Breast epithelium (tissue), 4 donors: ENCODE data around the gene ZNF22. TPM values are rescaled to one million over a fixed set of nuclear protein-coding genes. Genes with fewer than 3 reads are reported as not detected.

ENCODE experiments used
- DNase-seq, 2 donors: peaks; one replicate each; pipeline ENCODE4 v3.0.0-alpha.2; 2019; ENCODE audit warnings: low spot score in 2 of 2
- H3K27ac ChIP-seq, 2 donors: fragments of 200-600 bp; sonication (generic) in 1 of 2; one replicate each; pipeline ENCODE4 v1.5.1; 2016 to 2019; ENCODE audit warnings: mild to moderate bottlenecking in 1 of 2
- H3K27me3 ChIP-seq, 2 donors: fragments of 200-600 bp; sonication (generic) in 1 of 2; one replicate each; pipeline versions ENCODE4 v1.5.1 to v1.6.0; 2017 to 2019; ENCODE audit warnings: control low read depth in 1 of 2, mild to moderate bottlenecking in 1 of 2
- H3K36me3 ChIP-seq: fragments of 200-600 bp; one replicate; pipeline ENCODE4 v1.5.1; 2019
- H3K4me1 ChIP-seq, 2 donors: fragments of 200-600 bp; sonication (generic); one replicate each; pipeline ENCODE4 v1.5.1; 2016 to 2019; ENCODE audit warnings: control low read depth in 1 of 2
- H3K4me3 ChIP-seq, 3 donors: fragments of 200-600 bp; sonication (generic); 1 replicate in 2 of 3; 2 replicates in 1 of 3; pipeline ENCODE4 v1.5.1; 2016 to 2019; ENCODE audit warnings: mild to moderate bottlenecking in 3 of 3, moderate library complexity in 2 of 3
- H3K9me3 ChIP-seq, 2 donors: fragments of 200-600 bp; sonication (generic) in 1 of 2; one replicate each; pipeline ENCODE4 v1.5.1; 2016 to 2019; ENCODE audit warnings: control low read depth in 1 of 2
- POLR2A ChIP-seq: fragments of 450-650 bp; IDR thresholded peaks from one replicate; pipeline ENCODE4 v1.6.1; 2016; ENCODE audit warnings: antibody characterized with exemption, mild to moderate bottlenecking, moderate library complexity
- POLR2AphosphoS5 ChIP-seq, 3 donors: sonication (generic); formaldehyde crosslinking; IDR thresholded peaks; one replicate each; pipeline ENCODE4 v1.6.1; 2017; ENCODE audit warnings: antibody characterized with exemption in 3 of 3
- intact Hi-C: fragments of 100-400 bp; cut with DNase I; formaldehyde crosslinking; loops from one replicate; pipeline ENCODE4 v1.15.1; 2023; ENCODE audit warnings: low total_unique reads
- total RNA-seq, 3 donors: library from RNA; depleted of rRNA; stranded (reverse); fragments of >200 nt; gene quantifications; one replicate each; pipeline ENCODE4 v1.1.0, GENCODE V29; 2016
- TF ChIP-seq, protein P1 (sequence below), 3 donors: fragments of 450-650 bp; IDR thresholded peaks; one replicate each; pipeline ENCODE4 v1.5.1; 2016 to 2017; ENCODE audit warnings: antibody characterized with exemption in 3 of 3, mild to moderate bottlenecking in 3 of 3, moderate library complexity in 3 of 3

The ZNF22 gene
- total RNA-seq, 3 donors from 2014 or later = 32.0 to 54.1 (median 34.2) TPM

DNA sequence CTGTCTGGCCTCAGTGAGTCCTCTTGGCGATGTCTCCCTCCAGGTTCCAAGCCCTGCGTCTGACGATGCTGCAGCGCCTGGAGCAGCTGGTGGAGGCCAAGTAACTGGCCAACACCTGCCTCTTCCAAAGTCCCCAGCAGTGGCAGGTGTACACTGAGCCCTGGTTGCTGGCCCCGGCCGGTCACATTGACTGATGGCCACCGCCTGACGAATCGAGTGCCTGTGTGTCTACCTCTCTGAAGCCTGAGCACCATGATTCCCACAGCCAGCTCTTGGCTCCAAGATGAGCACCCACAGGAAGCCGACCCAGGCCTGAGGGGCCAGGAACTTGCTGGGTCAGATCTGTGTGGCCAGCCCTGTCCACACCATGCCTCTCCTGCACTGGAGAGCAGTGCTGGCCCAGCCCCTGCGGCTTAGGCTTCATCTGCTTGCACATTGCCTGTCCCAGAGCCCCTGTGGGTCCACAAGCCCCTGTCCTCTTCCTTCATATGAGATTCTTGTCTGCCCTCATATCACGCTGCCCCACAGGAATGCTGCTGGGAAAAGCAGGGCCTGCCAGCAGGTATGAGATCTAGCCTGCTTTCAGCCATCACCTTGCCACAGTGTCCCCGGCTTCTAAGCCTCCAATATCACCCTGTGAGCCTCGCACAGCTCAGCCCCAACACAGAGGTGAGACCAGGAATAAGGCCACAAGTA lies 7.3 kb upstream of the ZNF22 start:
- no peaks in the 10 kb centered on the region for H3K9me3 ChIP-seq
- H3K36me3 ChIP-seq = no peaks in the 10 kb centered on the region
- H3K4me3 ChIP-seq = no peak overlapping the region
- DNase-seq = no peak
- no peaks in the 10 kb centered on the region for H3K27me3 ChIP-seq
- intact Hi-C loops = no loop called here
- peaks cover 4 to 12% of the 10 kb centered on the region in 2 donors for H3K4me1 ChIP-seq
- peak overlapping the region; percentile 90 to 99 for H3K27ac ChIP-seq
- TF ChIP-seq, protein P1, sequence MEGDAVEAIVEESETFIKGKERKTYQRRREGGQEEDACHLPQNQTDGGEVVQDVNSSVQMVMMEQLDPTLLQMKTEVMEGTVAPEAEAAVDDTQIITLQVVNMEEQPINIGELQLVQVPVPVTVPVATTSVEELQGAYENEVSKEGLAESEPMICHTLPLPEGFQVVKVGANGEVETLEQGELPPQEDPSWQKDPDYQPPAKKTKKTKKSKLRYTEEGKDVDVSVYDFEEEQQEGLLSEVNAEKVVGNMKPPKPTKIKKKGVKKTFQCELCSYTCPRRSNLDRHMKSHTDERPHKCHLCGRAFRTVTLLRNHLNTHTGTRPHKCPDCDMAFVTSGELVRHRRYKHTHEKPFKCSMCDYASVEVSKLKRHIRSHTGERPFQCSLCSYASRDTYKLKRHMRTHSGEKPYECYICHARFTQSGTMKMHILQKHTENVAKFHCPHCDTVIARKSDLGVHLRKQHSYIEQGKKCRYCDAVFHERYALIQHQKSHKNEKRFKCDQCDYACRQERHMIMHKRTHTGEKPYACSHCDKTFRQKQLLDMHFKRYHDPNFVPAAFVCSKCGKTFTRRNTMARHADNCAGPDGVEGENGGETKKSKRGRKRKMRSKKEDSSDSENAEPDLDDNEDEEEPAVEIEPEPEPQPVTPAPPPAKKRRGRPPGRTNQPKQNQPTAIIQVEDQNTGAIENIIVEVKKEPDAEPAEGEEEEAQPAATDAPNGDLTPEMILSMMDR (IDR thresholded peaks at IDR 0.05) = no peak
- TF ChIP-seq POLR2A (no peak), POLR2AphosphoS5 (IDR thresholded peaks at IDR 0.05) (no peak)

DNA sequence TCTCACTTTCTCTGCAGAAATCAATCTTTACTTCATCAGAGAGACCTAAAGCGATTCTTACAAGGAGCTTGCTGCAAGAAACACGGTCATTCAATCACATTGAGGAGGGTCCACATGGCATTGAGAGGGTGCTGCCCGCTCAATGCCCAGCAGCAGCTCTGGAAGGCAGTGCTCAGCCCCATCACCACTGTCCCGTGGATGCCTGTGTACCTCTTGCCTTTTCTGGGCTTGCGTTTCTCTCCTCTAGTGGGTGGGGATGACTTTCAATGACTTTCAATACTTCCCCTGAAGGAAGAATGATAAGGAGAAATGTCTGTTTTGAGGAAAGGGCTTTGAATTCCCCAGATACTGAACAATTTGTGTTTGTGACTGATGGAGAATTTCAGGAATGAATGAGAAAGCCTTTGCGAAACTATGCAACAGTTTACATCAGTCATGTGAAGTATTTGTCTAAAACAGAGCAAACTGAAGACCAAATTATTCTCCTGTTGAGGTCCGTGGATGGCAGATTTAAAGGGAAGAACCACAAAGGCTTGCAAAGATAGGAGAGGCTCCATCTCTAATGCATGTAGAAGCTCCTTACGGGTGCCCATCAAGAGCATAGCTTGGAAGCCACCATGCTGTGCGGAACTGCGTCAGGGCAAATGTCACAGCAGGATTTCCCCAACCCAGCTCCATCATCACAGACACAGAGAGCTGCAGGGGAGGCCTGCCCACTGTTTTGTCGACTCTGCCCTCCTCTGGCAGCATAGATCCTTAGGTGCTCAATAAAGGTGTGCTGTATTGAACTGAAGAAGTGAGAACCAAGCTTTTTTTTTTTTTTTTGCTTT lies 6.6 kb upstream of the ZNF22 start:
- peak overlapping the region; percentile 90 to 99 for H3K27ac ChIP-seq
- H3K4me3 ChIP-seq = no peak overlapping the region
- H3K36me3 ChIP-seq = no peaks in the 10 kb centered on the region
- TF ChIP-seq POLR2AphosphoS5 (IDR thresholded peaks at IDR 0.05) (no peak), POLR2A (no peak)
- TF ChIP-seq, protein P1 (IDR thresholded peaks at IDR 0.05) = no peak
- intact Hi-C loops = no loop called here
- H3K4me1 ChIP-seq = peaks cover 4 to 12% of the 10 kb centered on the region in 2 donors
- H3K27me3 ChIP-seq = no peaks in the 10 kb centered on the region
- DNase-seq = no peak
- H3K9me3 ChIP-seq = no peaks in the 10 kb centered on the region

DNA sequence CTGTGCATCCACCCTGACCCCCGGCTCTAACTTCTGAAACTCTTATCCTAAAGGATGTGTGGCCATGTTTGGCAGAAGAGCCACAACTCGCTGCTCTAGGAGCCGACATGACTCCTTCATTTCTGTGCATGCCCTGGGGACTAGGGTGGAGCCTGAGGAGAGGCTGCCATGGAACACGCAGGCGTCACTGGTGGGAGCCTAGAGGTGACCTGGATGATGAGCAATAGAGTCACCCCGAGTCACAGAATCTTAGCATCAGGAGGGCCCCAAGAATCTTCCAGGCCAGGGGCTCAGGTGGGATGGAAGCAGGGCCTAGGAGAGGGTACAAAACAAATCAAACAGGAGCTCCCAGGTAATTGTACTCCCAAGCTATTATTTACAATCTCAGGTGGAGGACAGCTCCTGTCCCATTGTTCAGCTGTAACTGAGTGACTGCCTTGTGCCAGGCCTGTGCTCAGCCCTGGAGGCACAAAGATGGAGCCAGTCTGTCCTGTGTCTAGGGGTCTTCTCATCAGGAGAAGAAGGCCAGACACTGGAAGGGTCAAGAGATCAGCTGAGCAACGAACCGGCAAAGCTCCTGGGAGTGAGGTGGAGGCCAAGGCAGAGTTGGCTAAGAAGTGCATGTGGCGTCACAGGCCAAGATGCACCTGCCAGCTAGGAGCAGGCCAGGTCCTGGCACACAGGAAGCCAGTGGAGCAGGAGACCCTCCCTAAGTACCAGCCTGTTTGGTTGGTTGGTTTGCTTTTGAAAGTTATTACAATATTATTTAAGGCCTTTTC lies 5.8 kb upstream of the ZNF22 start:
- intact Hi-C loops = no loop called here
- no peak overlapping the region for H3K4me3 ChIP-seq
- no peak for DNase-seq
- H3K27me3 ChIP-seq = no peaks in the 10 kb centered on the region
- peaks cover 4 to 12% of the 10 kb centered on the region in 2 donors for H3K4me1 ChIP-seq
- TF ChIP-seq POLR2AphosphoS5 (IDR thresholded peaks at IDR 0.05) = no peak
- no peak for TF ChIP-seq POLR2A
- TF ChIP-seq, protein P1 (IDR thresholded peaks at IDR 0.05) = no peak
- H3K9me3 ChIP-seq = no peaks in the 10 kb centered on the region
- no peaks in the 10 kb centered on the region for H3K36me3 ChIP-seq
- peak overlapping the region; percentile 90 to 99 for H3K27ac ChIP-seq

DNA sequence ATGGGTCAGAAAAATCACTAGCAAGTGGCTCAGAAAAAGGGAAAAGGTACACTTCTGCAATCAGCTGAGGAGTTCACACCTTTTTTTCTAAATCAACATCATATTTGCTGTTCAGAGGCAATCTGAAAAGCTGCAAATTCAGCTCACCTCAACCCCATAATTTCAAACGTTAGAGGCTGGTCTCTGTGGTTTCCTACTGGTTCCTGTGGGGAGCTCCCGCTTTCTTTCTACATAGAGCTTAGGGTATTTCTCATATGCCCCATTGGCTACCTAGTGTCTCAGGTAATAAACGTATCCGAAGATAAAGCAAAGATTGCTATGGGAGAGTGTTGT lies 5.2 kb upstream of the ZNF22 start:
- H3K27me3 ChIP-seq = no peaks in the 10 kb centered on the region
- peak overlapping the region in 1 of 3 donors; percentile 20 for H3K4me3 ChIP-seq
- H3K9me3 ChIP-seq = no peaks in the 10 kb centered on the region
- TF ChIP-seq POLR2AphosphoS5 (IDR thresholded peaks at IDR 0.05) (no peak), POLR2A (no peak)
- TF ChIP-seq, protein P1 (IDR thresholded peaks at IDR 0.05) = no peak
- intact Hi-C loops = no loop called here
- H3K36me3 ChIP-seq = no peaks in the 10 kb centered on the region
- H3K27ac ChIP-seq = peak overlapping the region; percentile 90 to 99
- H3K4me1 ChIP-seq = peaks cover 4 to 12% of the 10 kb centered on the region in 2 donors
- DNase-seq = no peak
